OCI-LY3 (cell line): ENCODE data around the gene TCL1B.

ENCODE experiments used
- CTCF ChIP-seq: fragments of 200-600, 300-600 bp; sonication (generic); IDR thresholded peaks from 2 replicates; pipeline ENCODE4 v1.5.1; 2014; ENCODE audit warnings: antibody characterized with exemption, low read length, low read depth
- EZH2phosphoT487 ChIP-seq: fragments of 200-600 bp; shearing (Covaris generic); IDR thresholded peaks from 2 replicates; pipeline ENCODE4 v1.6.1; 2018; ENCODE audit warnings: antibody characterized with exemption, mixed run types, low read depth

GRCh38 chr14:95655461-95655860 is 30.8 kb upstream of the TCL1B start:
- TF ChIP-seq CTCF: no peak
- TF ChIP-seq EZH2phosphoT487: no peak
